ENCODE measurements around the gene HES6.

Gene HES6

GRCh38 chr2:238233625-238234024 is 6.2 kb downstream of the HES6 start:
- no peak overlapping the region for H3K4me3 ChIP-seq (ENCODE audit: low read depth, low read length)
- no peak for DNase-seq (ENCODE audit: low read depth)
- no peak for TF ChIP-seq CTCF (IDR thresholded peaks at IDR 0.05; ENCODE audit: insufficient read depth, low read depth, low read length, missing control alignments)

- no peak for TF ChIP-seq CTCF (IDR thresholded peaks at IDR 0.05; ENCODE audit: insufficient read depth, low read depth, low read length, missing control alignments)
- H3K4me3 ChIP-seq (ENCODE audit: low read depth, low read length) = no peak overlapping the region
- DNase-seq (ENCODE audit: low read depth) = no peak
Measured at GRCh38 chr2:238231809-238232208, 8.0 kb downstream of the HES6 start.

DNA sequence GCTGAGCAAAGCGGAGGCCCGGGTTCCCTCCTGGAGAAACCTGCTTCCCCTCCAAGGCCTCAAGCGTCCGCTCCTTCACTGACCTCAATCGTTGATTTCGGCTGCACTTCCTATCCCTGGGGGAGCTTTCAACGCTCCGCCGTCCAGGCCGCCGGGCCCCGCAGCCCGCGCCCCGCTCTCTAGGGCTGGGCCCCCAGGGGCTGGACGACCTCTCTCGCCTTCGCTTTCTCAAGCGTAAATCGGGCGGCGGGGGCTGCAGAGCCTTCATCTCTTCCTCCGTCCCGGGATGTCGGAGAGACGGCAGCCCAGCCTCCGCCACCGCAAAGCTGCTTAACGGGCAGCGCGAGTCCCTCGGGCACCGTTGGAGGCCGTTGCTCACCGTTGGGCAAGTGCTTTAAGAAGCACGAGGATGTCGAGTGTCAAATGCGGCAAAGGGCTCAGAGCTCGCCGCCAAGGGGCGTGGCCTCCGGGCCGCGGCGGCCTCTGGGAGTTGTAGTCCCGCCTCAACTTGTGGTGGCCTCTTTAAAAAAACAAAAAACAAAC is 8.5 kb downstream of the HES6 start:
- H3K4me3 ChIP-seq (ENCODE audit: low read depth, low read length) = peak overlapping the region; percentile 24
- no peak for TF ChIP-seq CTCF (IDR thresholded peaks at IDR 0.05; ENCODE audit: insufficient read depth, low read depth, low read length, missing control alignments)
- DNase-seq (ENCODE audit: low read depth) = peak; percentile 48

GRCh38 chr2:238230699-238231098 is 9.1 kb downstream of the HES6 start:
- no peak for TF ChIP-seq CTCF (IDR thresholded peaks at IDR 0.05; ENCODE audit: insufficient read depth, low read depth, low read length, missing control alignments)
- H3K4me3 ChIP-seq (ENCODE audit: low read depth, low read length) = no peak overlapping the region
- no peak for DNase-seq (ENCODE audit: low read depth)

GRCh38 chr2:238228700-238229099 is 11.1 kb downstream of the HES6 start:
- TF ChIP-seq CTCF (IDR thresholded peaks at IDR 0.05; ENCODE audit: insufficient read depth, low read depth, low read length, missing control alignments) = no peak
- H3K4me3 ChIP-seq (ENCODE audit: low read depth, low read length) = no peak overlapping the region
- no peak for DNase-seq (ENCODE audit: low read depth)

DNA sequence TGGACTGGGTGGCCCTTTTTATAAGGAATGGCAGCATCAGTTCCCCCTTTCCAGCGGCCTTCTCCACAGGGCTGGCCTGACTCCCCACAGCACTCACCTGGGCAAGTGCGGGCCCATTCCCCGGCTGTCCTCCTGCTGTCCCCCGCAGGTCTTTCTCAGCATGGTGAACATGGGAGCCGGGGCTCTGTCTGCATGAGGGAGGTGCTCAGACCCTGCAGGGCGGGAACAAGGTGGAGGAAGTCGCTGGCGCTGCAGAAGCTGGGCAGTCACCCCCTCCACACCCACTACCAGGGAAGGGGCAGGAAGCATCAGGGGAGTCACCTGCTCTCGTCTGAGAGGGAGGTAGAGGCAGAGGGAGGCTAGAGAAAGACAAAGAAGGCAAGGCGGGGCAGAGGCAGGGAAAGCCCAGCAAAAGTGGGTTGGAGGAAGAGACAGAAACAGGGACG is 12.2 kb downstream of the HES6 start:
- no peak for TF ChIP-seq CTCF (IDR thresholded peaks at IDR 0.05; ENCODE audit: insufficient read depth, low read depth, low read length, missing control alignments)
- no peak for DNase-seq (ENCODE audit: low read depth)
- no peak overlapping the region for H3K4me3 ChIP-seq (ENCODE audit: low read depth, low read length)

Data from GM12865 (cell line).